Measurements from ENCODE around the gene TMIGD2.
"Not testable (repeated sequence)": the region's sequence is repeated elsewhere in the genome, so short reads cannot be mapped to it uniquely, and the experiment has no call there.

Gene TMIGD2

GRCh38 chr19:4267101-4267900 lies 34.9 kb downstream of the TMIGD2 start:
- DNase-seq, result peak; percentile 36

DNA sequence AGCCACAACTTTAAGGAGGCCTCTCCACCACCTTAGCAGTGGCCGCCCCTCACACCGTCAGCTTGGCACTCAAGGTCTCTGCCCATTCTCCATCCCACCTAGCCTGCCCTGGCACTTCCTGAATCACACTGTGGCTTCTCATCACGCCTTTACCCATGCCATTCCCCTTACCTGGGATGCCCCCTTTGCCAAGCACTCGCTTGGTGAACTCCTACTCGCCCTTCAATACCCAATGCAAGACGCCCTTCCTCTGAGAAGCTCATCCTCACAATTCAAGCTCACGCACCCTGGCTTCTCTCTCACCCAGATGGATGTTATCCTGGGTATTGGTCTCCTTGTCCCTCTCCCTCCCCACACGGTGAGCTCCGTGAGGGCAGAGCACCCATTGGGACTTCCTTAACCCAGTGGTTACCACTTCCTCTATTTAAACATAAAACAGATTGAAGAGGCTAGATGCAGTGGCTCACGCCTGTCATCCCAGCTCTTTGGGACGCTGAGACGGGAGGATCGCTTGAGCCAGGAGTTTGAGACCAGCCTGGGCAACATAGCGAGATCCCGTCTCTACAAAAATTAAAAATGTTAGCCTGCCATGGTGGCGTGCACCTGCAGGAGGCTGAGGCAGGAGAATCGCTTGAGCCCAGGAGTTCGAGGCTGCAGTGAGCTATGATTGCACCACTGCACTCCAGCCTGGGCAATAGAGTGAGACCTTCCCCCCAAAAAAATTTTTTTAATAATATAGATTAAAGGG lies 35.8 kb downstream of the TMIGD2 start:
- no peak for DNase-seq

GRCh38 chr19:4264812-4265211 lies 37.4 kb downstream of the TMIGD2 start:
- DNase-seq, result no peak

GRCh38 chr19:4260613-4261191 lies 41.5 kb downstream of the TMIGD2 start:
- DNase-seq, result no peak

DNA sequence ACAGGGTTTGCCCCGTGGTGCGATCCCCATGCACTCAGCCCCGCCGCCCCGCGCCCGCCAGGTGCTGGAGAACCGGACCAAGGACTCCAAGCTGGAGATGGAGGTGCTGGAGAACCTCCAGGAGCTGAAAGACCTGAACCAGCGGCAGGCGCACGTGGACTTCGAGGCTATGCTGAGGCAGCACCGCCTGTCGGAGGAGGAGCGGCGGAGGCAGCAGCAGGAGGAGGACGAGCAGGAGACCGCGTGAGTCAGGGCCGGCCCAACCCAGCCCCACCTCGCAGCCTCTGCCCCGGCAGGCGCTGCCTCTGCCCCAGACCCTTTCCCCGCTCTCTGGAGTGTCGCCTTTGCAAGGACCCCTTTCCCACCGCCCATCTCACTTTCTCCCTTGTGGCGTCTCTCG lies 44.0 kb downstream of the TMIGD2 start:
- DNase-seq, result no peak

GRCh38 chr19:4257025-4257424 lies 45.2 kb downstream of the TMIGD2 start:
- no peak for DNase-seq

DNA sequence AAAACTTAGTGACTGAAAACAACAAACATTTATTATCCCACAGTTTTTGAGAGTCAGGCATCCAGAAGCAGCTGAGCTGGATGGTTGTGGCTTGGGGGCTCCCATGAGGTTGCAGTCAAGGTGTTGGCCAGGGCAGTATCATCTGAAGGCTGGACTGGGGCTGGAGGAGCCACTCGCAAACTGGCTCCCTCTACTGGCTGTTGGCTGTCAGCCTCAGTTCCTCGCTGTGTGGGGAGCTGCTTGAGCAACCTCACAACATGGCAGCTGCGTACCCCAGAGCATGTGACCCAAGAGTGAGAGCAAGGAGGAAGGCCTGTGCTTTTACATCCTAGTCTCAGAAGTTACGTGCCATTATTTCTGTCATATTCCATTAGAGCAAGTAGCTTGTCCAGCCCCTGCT lies 45.6 kb downstream of the TMIGD2 start:
- DNase-seq, result no peak

GRCh38 chr19:4246767-4247593 lies 55.2 kb downstream of the TMIGD2 start, which contains the start of gene YJU2:
YJU2 (plus strand) TSS chr19:4247080; CDS start chr19:4247147, 67 bp downstream.
- peak; percentile 100 for DNase-seq

DNA sequence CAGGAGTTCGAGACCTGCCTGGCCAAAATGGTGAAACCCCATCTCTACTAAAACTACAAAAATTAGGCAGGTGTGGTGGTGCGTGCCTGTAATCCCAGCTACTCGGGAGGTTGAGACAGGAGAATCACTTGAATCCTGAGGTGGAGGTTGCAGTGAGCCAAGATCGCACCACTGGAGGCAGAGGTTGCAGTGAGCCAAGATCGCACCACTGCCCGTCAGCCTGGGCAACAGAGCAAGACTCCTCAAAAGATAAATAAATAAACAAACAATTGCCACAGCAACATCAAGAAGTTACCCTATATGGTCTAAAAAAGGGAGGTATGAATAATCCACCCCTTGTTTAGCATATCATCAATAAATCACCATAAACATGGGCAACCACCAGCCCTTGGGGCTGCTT lies 56.3 kb downstream of the TMIGD2 start:
- not testable (repeated sequence) for DNase-seq

Data from fibroblast of skin of scalp (primary cell).